ENCODE measurements around the gene MMP10.

The MMP10 gene

GRCh38 chr11:102807921-102808320 lies 27.5 kb upstream of the MMP10 start:
- CTCF ChIA-PET: interaction anchor here (1.6 kb wide), 1 partner anchor 133 kb away, joined by 4 read pairs; no protein-coding TSS in a partner anchor

DNA sequence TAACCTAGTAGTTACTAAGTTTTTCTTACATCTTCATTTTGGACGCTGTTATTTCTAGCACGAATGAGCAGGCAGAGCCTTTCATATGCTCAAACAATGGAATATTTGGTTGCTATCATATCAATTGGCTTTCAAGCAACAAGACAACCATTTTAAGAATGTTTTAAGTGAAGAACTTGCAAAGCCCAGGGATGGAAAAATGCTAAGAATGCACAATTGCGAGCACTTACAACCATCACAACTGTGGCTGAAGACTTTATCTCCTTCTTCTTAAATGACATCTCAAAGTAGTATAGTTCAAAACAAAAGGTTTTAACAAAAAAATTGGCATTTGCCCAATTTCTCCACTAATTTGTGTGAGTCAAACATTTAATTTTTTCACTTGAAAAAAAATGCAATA lies 25.9 kb upstream of the MMP10 start:
- POLR2A ChIA-PET: no interaction called here

More at GRCh38 chr11:102807921-102808320, 27.5 kb upstream of the MMP10 start:
- no peaks in the 10 kb centered on the region for H3K4me1 ChIP-seq (ENCODE audit: control insufficient read depth, insufficient read depth, low read length)
- POLR2A ChIA-PET: no interaction called here
- H3K4me3 ChIP-seq (ENCODE audit: low read depth, low read length): no peak overlapping the region
- H3K9me3 ChIP-seq (ENCODE audit: control insufficient read depth, insufficient read depth, low read depth, low read length): no peaks in the 10 kb centered on the region
- TF ChIP-seq ZNF747 (tag by site-specific recombination; IDR thresholded peaks at IDR 0.05) (no peak), SCRT1 (tag by site-specific recombination; IDR thresholded peaks at IDR 0.05; ENCODE audit: borderline replicate concordance) (no peak), KLF16 (tag by site-specific recombination; IDR thresholded peaks at IDR 0.05) (no peak)
- no peak overlapping the region for H3K27ac ChIP-seq (ENCODE audit: extremely low read depth, low read depth, low read length)
- no peaks in the 10 kb centered on the region for H3K36me3 ChIP-seq (ENCODE audit: control insufficient read depth in 2 of 2, insufficient read depth in 1 of 2, low read length in 2 of 2)

GRCh38 chr11:102802341-102802740 lies 21.9 kb upstream of the MMP10 start:
- no peak for TF ChIP-seq SP7 (tag by site-specific recombination; IDR thresholded peaks at IDR 0.05)
- no peak for TF ChIP-seq ZNF132 (tag by site-specific recombination; IDR thresholded peaks at IDR 0.05; ENCODE audit: borderline replicate concordance)
- no peak for TF ChIP-seq BCL11A (tag by site-specific recombination; IDR thresholded peaks at IDR 0.05; ENCODE audit: low read depth)
- TF ChIP-seq ZNF621 (tag by site-specific recombination; IDR thresholded peaks at IDR 0.05): no peak
- TF ChIP-seq ZNF18 (tag by site-specific recombination; IDR thresholded peaks at IDR 0.05): no peak
- no peaks in the 10 kb centered on the region for H3K36me3 ChIP-seq (ENCODE audit: control insufficient read depth in 2 of 2, insufficient read depth in 1 of 2, low read length in 2 of 2)
- no peaks in the 10 kb centered on the region for H3K4me1 ChIP-seq (ENCODE audit: control insufficient read depth, insufficient read depth, low read length)
- no peak overlapping the region for H3K27ac ChIP-seq (ENCODE audit: extremely low read depth, low read depth, low read length)
- ChIA-PET CTCF (interaction anchor here (0.6 to 1.1 kb wide), 3 partner anchors 69 to 139 kb away, joined by 3 read pairs; no protein-coding TSS in a partner anchor), POLR2A (no interaction called here)
- no peaks in the 10 kb centered on the region for H3K9me3 ChIP-seq (ENCODE audit: control insufficient read depth, insufficient read depth, low read depth, low read length)
- H3K4me3 ChIP-seq (ENCODE audit: low read depth, low read length): no peak overlapping the region

More for the DNA sequence above, 25.9 kb upstream of the MMP10 start:
- CTCF ChIA-PET: no interaction called here
- TF ChIP-seq ZNF785 (tag by site-specific recombination; IDR thresholded peaks at IDR 0.05): no peak
- TF ChIP-seq ZNF140 (tag by site-specific recombination; IDR thresholded peaks at IDR 0.05): no peak
- TF ChIP-seq ATF2 (tag by site-specific recombination; IDR thresholded peaks at IDR 0.05; ENCODE audit: low read depth): no peak
- TF ChIP-seq ZXDB (tag by site-specific recombination; IDR thresholded peaks at IDR 0.05): no peak
- TF ChIP-seq ZNF138 (tag by site-specific recombination; IDR thresholded peaks at IDR 0.05; ENCODE audit: borderline replicate concordance): no peak
- TF ChIP-seq OVOL3 (tag by site-specific recombination; IDR thresholded peaks at IDR 0.05): no peak
- no peak for TF ChIP-seq ZFP69B (tag by site-specific recombination; IDR thresholded peaks at IDR 0.05)
- Histone ChIP-seq H3K4me3 (ENCODE audit: low read depth, low read length) (no peak overlapping the region), H3K4me1 (ENCODE audit: control insufficient read depth, insufficient read depth, low read length) (no peaks in the 10 kb centered on the region), H3K27ac (ENCODE audit: extremely low read depth, low read depth, low read length) (no peak overlapping the region), H3K36me3 (ENCODE audit: control insufficient read depth in 2 of 2, insufficient read depth in 1 of 2, low read length in 2 of 2) (no peaks in the 10 kb centered on the region), H3K9me3 (ENCODE audit: control insufficient read depth, insufficient read depth, low read depth, low read length) (no peaks in the 10 kb centered on the region)

DNA sequence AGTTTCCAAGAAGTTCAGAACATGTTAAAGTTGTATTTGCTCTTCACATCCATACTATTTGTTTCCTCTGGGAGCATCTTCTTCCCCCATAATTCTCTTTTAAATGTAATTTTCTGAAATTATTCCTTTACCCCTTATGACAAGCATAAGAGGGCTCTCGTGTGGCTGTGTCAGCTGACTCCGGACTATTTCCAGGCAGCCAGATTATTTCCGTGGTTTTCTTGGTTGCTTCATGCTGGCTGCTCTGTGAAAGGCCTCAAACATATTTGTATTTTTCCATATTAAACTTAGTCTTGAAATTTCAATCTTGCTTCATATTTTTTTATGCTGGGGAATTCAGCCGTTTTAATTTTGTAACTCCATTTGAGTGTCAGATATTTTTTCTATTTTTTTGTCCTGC lies 20.3 kb upstream of the MMP10 start:
- CTCF ChIA-PET: no interaction called here
- Histone ChIP-seq H3K9me3 (ENCODE audit: control insufficient read depth, insufficient read depth, low read depth, low read length) (no peaks in the 10 kb centered on the region), H3K36me3 (ENCODE audit: control insufficient read depth in 2 of 2, insufficient read depth in 1 of 2, low read length in 2 of 2) (no peaks in the 10 kb centered on the region), H3K4me3 (ENCODE audit: low read depth, low read length) (no peak overlapping the region), H3K27ac (ENCODE audit: extremely low read depth, low read depth, low read length) (no peak overlapping the region), H3K4me1 (ENCODE audit: control insufficient read depth, insufficient read depth, low read length) (no peaks in the 10 kb centered on the region)
- POLR2A ChIA-PET: no interaction called here
- TF ChIP-seq ZNF426 (tag by site-specific recombination; IDR thresholded peaks at IDR 0.05): no peak
- no peak for TF ChIP-seq KLF9 (tag by site-specific recombination; IDR thresholded peaks at IDR 0.05; ENCODE audit: low read depth)
- no peak for TF ChIP-seq ZNF555 (tag by site-specific recombination; conservative IDR thresholded peaks at IDR 0.05)
- TF ChIP-seq ZNF362 (tag by site-specific recombination; IDR thresholded peaks at IDR 0.05): no peak
- TF ChIP-seq EGR2 (tag by site-specific recombination; IDR thresholded peaks at IDR 0.05; ENCODE audit: low read depth): no peak
- no peak for TF ChIP-seq ATF2 (tag by site-specific recombination; IDR thresholded peaks at IDR 0.05; ENCODE audit: low read depth)
- no peak for TF ChIP-seq ZBTB44 (tag by site-specific recombination; IDR thresholded peaks at IDR 0.05)
- TF ChIP-seq OSR2 (tag by site-specific recombination; IDR thresholded peaks at IDR 0.05): no peak
